Activated T-cell treated with anti-CD3 and anti-CD28 coated beads, Interleukin-2, amount 50 U/mL, for 48 hours (primary cell): ENCODE results near the gene SNX22.

Experiments
- DNase-seq, 2 experiments: peaks; one replicate each; pipeline ENCODE4 v3.0.0-alpha.2; 2020

Gene SNX22

GRCh38 chr15:64158363-64159134 lies 7.0 kb downstream of the SNX22 start:
- DNase-seq, result no peak

GRCh38 chr15:64161688-64162477 lies 10.4 kb downstream of the SNX22 start:
- DNase-seq, result no peak

- DNase-seq, result no peak
Observed at GRCh38 chr15:64162478-64162868, 10.9 kb downstream of the SNX22 start.

GRCh38 chr15:64162869-64163658 lies 11.5 kb downstream of the SNX22 start, which contains the start of gene PPIB:
Gene PPIB (minus strand): TSS chr15:64163022. CDS start chr15:64162986, 36 bp downstream.
- peak; percentile 96 to 98 for DNase-seq

- DNase-seq, result no peak
Observed at GRCh38 chr15:64163659-64164362, 12.3 kb downstream of the SNX22 start.

- no peak for DNase-seq
Observed at GRCh38 chr15:64164436-64164835, 12.9 kb downstream of the SNX22 start.

GRCh38 chr15:64166102-64166890 lies 14.8 kb downstream of the SNX22 start:
- DNase-seq, result no peak

GRCh38 chr15:64180235-64180824 lies 28.8 kb downstream of the SNX22 start:
- no peak for DNase-seq

- no peak for DNase-seq
Observed at GRCh38 chr15:64182859-64183370, 31.4 kb downstream of the SNX22 start.

- no peak for DNase-seq
Observed at GRCh38 chr15:64185146-64185911, 33.8 kb downstream of the SNX22 start.

GRCh38 chr15:64187396-64188191 lies 36.1 kb downstream of the SNX22 start:
- no peak for DNase-seq

GRCh38 chr15:64191971-64192830 lies 40.7 kb downstream of the SNX22 start:
- DNase-seq, result no peak

GRCh38 chr15:64193971-64194370 lies 42.4 kb downstream of the SNX22 start:
- DNase-seq, result no peak

- no peak for DNase-seq
Observed at GRCh38 chr15:64197425-64197824, 45.9 kb downstream of the SNX22 start.

GRCh38 chr15:64205202-64205601 lies 53.7 kb downstream of the SNX22 start:
- DNase-seq, result no peak
